Stimulated activated CD4-positive, alpha-beta T cell treated with anti-CD3 and anti-CD28 coated beads, Interleukin-4, amount 100 ng/mL, for 48 hours (primary cell): ENCODE measurements around the gene SS18L1.

ENCODE experiments used
- DNase-seq, 2 donors: peaks; one replicate each; pipeline ENCODE4 v3.0.0-alpha.2; 2020; ENCODE audit warnings: low read depth in 2 of 2

SS18L1 gene

DNA sequence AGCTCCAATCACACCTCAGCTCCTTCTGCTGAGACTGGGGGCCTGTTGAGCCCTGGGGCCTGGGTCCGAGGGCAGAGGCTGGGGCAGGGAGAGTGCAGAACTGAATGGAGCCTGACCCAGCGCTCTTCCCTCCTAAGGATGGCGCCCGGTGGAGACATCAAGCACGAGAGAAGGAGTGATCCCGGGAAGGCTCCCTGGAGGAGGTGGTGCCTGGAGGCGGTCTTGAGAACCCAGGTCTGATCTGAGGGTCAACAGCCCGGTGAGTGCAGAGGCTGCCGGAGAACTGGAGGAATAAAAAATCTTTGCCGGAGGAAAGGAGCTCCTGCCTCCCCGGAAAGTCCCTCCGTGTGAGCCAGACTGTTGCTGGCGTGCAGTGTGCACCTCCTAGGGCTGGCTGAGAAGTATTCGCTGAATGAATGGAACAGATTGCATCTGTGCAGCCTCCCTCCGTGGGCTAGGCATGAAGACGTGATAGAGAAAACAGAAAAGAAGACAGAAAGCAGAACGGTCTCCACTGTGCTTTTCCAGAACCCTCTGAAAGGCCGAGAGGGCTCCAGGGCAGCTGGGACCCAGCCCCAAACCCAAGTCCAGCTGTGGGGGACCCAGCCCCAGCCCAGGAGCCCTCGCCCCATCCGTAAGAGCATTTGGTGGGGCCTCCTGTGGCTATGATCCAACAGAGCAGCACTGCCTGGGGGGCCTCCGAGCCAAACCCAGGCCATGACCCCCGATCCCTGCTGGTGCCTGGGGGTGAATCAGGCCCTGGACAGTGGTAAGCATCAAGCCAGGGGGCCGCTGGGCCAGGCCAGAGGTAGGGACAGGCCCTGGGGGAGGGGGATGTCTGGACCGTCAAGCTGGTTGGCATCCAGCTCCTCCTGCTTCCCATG lies 83.4 kb downstream of the SS18L1 start:
- no peak for DNase-seq

DNA sequence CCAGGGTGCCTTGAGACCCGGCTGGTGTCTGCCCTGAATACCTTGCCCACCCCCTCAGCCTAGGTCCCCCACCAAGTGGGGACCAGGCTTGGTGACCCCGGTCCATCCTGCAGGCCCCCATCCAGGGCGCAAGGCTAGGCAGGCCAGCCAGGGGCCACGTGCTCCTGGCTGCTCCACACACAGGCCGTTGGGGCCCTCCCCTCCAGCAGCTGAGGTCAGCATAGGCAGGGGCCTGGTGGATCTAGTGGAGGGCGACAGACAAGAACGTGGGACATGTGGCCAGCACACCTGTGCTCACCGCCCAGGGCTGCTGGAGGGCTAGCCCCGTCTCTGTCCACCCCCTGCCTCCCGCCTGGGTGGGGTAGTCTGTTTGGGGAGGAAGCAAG lies 84.0 kb downstream of the SS18L1 start:
- no peak for DNase-seq

DNA sequence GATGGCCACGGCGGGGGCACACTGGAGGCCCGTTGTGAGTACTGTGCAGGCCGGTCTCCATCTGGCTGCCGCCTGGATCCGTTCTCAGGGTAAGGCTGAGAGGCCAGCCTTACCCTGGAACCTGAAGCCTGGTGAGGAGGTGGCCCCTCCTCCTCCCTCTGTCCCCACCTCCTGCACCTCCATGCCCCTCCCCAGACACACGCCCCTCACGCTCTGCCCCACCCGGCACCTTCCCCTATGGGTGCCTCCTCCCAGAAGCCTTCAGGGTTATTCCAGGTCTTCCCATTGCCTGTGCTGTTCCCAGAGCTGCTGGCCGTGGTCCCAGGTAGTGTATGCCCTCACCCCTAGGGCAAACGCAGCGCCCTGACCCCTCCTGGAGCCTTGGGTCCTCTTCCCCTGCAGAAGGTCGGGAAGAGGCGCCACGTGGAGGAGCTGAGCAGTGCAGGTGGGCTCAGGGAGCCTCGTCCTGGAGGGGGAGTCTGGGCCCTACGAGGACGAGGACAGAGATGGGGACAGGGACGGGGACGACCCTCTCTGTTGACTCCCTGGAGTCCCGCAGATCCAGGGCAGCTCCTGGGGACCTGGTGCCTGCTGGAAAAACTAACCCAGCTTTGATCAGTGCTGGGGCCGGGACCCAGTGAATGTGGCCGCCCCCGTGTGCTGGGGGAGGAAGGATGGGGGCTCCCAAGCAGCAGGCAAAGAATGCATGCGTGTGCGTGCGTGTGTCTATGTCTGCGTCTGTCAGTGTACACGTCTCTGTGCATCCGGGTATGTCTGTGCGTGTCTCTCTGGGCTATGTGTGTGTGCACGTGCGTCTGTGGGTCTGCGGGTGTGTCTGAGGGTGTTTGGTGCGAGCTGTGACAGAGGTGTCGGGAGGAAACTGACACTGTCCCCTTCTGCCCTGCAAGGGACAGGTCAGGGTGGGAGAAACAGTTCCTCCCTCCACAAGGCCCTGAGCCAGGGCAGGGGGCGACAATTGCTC lies 84.7 kb downstream of the SS18L1 start:
- no peak for DNase-seq

DNA sequence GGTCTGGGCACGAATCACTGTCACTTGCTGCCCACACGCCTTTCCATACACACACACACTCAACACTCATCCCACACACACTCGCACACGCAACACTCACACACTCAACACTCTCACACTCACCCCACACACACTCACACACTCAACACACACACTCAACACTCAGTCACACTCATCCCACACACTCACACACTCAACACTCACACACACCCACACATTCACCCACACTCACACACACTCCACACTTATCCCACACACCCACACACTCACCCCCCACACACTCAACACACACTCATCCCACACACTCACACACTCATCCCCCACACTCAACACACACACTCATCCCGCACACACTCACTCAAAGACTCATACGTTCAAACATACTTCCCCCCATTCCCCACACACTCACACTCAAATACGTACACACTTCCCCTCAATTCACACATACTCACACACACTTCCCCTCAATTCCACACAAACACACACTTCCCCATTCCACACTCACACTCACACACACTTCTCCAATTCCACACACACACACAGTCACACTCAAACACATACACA lies 85.5 kb downstream of the SS18L1 start:
- no peak for DNase-seq

DNA sequence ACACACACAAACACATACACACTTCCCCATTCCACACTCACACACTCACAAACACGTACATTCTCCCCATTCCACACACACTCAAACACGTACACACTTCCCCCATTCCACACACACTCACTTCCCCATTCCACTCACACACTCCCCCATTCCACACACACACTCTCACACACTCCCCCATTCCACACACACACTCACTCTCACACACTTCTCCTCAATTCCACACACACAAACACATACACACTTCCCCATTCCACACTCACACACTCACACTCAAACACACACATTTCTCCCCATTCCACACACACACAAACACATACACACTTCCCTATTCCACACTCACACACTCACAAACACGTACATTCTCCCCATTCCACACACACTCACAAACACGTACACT lies 86.1 kb downstream of the SS18L1 start:
- no peak for DNase-seq

DNA sequence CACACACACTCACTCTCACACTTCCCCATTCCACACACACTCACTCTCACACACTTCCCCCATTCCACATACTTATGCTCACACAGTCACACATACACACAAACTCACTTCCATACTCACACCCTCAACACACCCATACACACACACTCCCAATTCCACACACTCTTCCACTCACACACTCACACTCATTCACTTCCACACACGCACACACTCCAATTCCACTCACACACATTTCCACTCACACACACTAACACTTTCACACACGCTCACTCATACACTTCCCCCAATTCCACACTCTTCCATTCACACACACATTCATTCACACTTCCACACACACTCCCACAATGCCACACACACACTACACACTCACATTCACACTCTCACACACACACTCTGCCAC lies 86.7 kb downstream of the SS18L1 start:
- DNase-seq: no peak

DNA sequence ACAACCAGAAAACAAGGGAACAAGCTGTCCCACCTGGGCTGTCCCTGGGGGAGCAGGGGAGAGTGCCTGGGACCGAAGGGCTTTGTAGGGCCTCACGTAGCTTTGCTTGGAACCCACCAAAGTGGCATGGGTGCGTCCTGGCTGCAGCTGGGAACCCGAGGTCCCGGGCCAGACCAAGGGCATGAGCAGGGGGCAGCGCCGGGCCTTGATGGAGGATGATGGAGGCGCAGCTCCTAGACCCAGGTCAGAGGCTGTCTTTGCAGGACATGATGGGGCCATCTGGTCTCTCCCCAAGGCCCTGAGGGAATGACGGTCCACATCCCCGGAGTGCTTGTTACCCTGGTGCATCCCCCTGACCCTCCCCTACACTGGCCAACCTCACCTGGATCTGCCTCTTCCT lies 87.1 kb downstream of the SS18L1 start:
- DNase-seq: no peak

DNA sequence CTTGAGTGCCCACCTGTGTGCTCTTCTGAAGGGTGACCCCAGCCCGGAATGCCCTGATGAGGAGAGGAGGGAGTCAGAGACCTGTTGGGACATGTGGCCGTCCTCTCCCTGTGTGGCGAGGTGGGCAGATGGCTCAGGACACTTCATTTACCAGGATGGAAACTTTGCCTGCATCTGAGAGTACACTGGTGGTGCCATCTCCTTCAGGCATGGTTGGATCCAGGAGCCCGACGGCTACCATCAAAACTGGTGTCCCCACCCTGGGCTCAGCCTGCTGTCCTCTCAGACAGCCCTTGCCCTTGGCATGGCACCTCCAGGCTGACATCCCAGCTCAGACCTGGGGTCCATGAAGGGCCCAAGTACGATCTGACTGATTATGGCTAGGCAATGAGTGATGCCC lies 87.7 kb downstream of the SS18L1 start:
- DNase-seq: no peak
